ENCODE data around the gene AGGF1.
A peak's percentile ranks its signal among the peaks of the same experiment; 100 is the strongest.
"Not testable (repeated sequence)": the region's sequence is repeated elsewhere in the genome, so short reads cannot be mapped to it uniquely, and the experiment has no call there.

AGGF1 gene

DNA sequence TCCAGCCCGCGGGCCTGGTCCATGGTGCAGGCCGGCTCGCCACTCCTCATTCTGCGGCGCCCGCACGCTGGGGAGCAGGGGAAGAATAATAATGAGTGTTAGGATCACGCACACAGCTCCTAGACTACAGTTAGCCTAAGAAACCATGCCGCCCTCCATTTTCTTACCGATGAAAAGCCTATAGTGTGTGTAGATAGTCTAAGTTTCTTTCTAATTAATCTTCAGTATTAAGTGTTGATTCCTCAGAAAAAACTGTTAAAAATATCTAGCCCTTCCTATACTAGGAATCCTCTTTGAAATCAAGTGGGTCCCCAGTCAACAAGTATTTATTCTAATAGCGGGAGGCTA is 47.6 kb downstream of the AGGF1 start:
- no peak overlapping the region for H3K9ac ChIP-seq (ENCODE audit: low read length)
- no peaks in the 10 kb centered on the region for H3K36me3 ChIP-seq (ENCODE audit: control insufficient read depth, insufficient read depth, low read length)
- peak overlapping the region; percentile 81 for H3K4me3 ChIP-seq (ENCODE audit: low read length)
- peak overlapping the region; percentile 51 for H3K27ac ChIP-seq (ENCODE audit: low read depth, low read length)
- H3K27me3 ChIP-seq (ENCODE audit: control insufficient read depth, insufficient read depth, low read length), result no peaks in the 10 kb centered on the region
- peaks cover 6% of the 10 kb centered on the region for H3K4me1 ChIP-seq (ENCODE audit: control insufficient read depth, insufficient read depth, low read length)

DNA sequence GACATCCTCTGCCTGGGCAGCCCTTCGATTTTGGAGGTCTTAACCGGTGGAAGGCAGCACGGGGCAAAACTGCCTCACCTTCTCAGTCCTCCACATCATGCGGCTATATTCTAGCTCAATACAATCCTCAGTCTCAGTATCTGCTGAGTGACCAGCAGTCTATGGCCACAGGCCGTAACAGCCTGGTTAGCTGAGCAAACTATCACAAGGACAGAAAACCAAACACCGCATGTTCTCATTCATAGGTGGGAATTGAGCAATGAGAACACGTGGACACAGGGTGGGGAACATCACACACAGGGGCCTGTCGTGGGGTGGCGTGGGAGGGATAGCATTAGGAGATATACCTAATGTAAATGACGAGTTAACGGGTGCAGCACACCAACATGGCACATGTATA is 50.3 kb downstream of the AGGF1 start:
- H3K4me3 ChIP-seq (ENCODE audit: low read length); H3K4me1 ChIP-seq (ENCODE audit: control insufficient read depth, insufficient read depth, low read length); H3K27ac ChIP-seq (ENCODE audit: low read depth, low read length); H3K27me3 ChIP-seq (ENCODE audit: control insufficient read depth, insufficient read depth, low read length); H3K36me3 ChIP-seq (ENCODE audit: control insufficient read depth, insufficient read depth, low read length); H3K9ac ChIP-seq (ENCODE audit: low read length): not testable (repeated sequence)

DNA sequence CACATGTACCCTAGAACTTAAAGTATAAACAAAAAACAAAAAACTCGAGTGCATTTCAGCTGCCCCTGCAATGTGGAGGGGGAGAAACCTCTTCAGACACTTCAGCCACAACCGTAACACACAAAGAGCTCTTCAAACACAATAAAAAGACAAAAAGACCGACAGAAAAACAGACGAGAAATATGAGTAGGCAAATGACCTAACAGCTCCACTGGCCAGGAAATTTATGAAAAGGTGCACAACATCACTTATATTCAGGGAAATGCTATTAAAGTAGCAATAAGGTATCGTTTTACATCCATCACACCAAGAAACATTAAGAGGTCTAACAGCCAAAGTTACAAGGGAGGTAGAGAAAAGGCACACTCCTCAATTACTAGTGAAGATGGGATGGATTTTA is 50.7 kb downstream of the AGGF1 start:
- H3K27me3 ChIP-seq (ENCODE audit: control insufficient read depth, insufficient read depth, low read length), result no peaks in the 10 kb centered on the region
- no peak overlapping the region for H3K9ac ChIP-seq (ENCODE audit: low read length)
- no peak overlapping the region for H3K4me3 ChIP-seq (ENCODE audit: low read length)
- H3K4me1 ChIP-seq (ENCODE audit: control insufficient read depth, insufficient read depth, low read length), result peaks cover 7% of the 10 kb centered on the region
- no peak overlapping the region for H3K27ac ChIP-seq (ENCODE audit: low read depth, low read length)
- H3K36me3 ChIP-seq (ENCODE audit: control insufficient read depth, insufficient read depth, low read length), result no peaks in the 10 kb centered on the region

DNA sequence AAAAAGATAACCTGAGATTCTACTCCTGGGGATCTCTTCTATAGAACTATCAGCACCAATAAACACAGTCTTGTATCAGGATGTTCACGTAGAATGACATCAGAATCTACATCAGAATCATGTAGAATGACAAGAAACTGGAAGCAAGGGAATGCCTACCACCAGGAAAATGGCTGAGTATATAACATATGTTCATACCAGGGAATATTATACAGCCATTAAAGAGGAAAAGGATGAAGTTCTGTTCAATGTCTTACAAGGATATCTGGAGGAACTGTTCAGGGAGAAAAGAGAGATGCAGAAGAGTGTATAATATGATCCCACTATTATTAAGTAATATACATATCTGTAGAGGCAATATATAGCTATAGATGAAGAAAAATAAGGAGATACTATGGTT is 52.1 kb downstream of the AGGF1 start:
- Histone ChIP-seq H3K4me1 (ENCODE audit: control insufficient read depth, insufficient read depth, low read length) (peaks cover 5% of the 10 kb centered on the region), H3K27ac (ENCODE audit: low read depth, low read length) (no peak overlapping the region), H3K9ac (ENCODE audit: low read length) (no peak overlapping the region), H3K4me3 (ENCODE audit: low read length) (no peak overlapping the region), H3K27me3 (ENCODE audit: control insufficient read depth, insufficient read depth, low read length) (no peaks in the 10 kb centered on the region), H3K36me3 (ENCODE audit: control insufficient read depth, insufficient read depth, low read length) (no peaks in the 10 kb centered on the region)

DNA sequence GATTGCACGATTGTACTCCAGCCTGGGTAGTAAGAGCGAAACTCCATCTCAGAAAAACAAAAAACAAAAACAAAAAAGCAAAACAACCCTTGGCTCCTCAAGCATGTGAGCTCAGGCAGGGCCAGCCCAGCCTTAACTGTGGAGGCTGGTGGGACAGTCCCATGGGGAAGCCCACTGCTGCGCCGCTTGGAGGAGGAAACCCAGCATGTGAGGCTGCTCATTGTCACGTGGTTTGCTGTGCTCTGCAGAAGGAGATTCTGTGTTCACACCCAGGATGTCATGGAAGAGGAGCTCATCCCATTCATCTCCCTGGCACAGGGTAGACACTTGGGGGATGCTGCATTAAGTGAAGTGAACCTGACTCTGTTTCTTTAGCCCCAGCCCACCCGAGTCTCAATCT is 52.9 kb downstream of the AGGF1 start:
- H3K36me3 ChIP-seq (ENCODE audit: control insufficient read depth, insufficient read depth, low read length), result no peaks in the 10 kb centered on the region
- H3K27ac ChIP-seq (ENCODE audit: low read depth, low read length), result no peak overlapping the region
- no peak overlapping the region for H3K4me3 ChIP-seq (ENCODE audit: low read length)
- no peak overlapping the region for H3K9ac ChIP-seq (ENCODE audit: low read length)
- H3K27me3 ChIP-seq (ENCODE audit: control insufficient read depth, insufficient read depth, low read length), result no peaks in the 10 kb centered on the region
- peaks cover 2% of the 10 kb centered on the region for H3K4me1 ChIP-seq (ENCODE audit: control insufficient read depth, insufficient read depth, low read length)

DNA sequence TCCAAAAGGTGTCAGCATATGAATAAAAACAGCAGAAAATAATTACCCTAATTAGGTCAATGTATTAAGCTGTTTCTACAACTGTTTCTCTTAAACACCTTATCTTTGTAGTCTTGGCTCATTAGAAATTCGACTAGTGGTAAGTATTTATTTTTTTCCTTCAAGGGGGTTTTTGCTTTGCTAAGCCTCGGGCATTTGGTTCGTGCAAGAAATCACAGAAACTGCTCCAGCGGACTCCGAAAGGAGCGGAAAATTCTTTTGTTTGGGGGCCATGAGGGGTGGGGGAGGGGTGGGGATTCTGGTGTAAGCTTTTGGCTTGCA is 56.1 kb downstream of the AGGF1 start:
- peaks cover 2% of the 10 kb centered on the region for H3K4me1 ChIP-seq (ENCODE audit: control insufficient read depth, insufficient read depth, low read length)
- peak overlapping the region; percentile 91 for H3K4me3 ChIP-seq (ENCODE audit: low read length)
- peak overlapping the region; percentile 75 for H3K9ac ChIP-seq (ENCODE audit: low read length)
- peak overlapping the region; percentile 84 for H3K27ac ChIP-seq (ENCODE audit: low read depth, low read length)
- no peaks in the 10 kb centered on the region for H3K27me3 ChIP-seq (ENCODE audit: control insufficient read depth, insufficient read depth, low read length)
- no peaks in the 10 kb centered on the region for H3K36me3 ChIP-seq (ENCODE audit: control insufficient read depth, insufficient read depth, low read length)

DNA sequence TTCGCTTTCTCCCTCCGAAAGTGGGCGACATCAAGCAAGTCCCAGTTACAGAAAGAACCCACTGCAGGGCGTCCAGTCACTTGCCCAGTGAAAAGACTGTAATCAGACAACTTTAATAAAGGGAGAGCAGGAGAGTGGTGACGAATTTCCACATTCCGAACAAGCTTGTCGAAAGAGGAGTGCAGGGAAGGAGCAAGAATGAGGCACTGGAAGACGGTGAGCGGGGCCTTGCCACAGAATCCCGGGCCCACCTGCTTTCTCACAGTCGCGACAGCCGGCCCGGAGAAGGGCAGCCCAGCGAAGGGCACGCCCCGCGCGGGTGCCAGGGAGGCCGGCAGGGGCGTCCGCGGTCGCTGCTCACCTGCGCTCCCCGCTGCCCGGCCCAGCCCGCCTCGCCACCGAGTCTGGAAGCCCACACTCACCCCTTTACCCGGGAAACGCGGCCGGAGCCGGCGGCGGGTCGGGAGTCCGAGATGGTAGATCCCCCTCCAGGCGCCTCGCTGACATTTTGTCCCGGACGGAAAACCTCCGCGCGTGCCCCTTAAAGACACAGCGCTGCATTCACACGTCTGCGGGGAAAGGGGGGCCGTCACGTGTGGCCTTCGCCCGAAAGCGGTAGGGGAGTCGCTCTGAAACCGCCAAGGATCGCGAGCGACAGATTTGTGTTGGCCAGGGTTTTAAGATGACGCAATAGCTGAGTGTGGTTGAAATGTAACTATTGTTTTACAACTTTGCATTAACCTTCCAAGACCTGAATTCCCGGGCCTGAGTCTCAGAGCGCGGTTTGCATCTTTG is 56.7 kb downstream of the AGGF1 start, which contains the start of gene ZBED3:
Gene ZBED3 (minus strand): TSS at position 597 of the 795 bp plus-strand sequence. CDS start 9,407 bp downstream, outside the sequence.
- Histone ChIP-seq H3K27me3 (ENCODE audit: control insufficient read depth, insufficient read depth, low read length) (no peaks in the 10 kb centered on the region), H3K27ac (ENCODE audit: low read depth, low read length) (peak within 1 kb of the TSS; percentile 84), H3K36me3 (ENCODE audit: control insufficient read depth, insufficient read depth, low read length) (no peaks in the 10 kb centered on the region), H3K4me1 (ENCODE audit: control insufficient read depth, insufficient read depth, low read length) (peaks cover 2% of the 10 kb centered on the region), H3K4me3 (ENCODE audit: low read length) (peak within 1 kb of the TSS; percentile 91), H3K9ac (ENCODE audit: low read length) (peak within 1 kb of the TSS; percentile 75)

DNA sequence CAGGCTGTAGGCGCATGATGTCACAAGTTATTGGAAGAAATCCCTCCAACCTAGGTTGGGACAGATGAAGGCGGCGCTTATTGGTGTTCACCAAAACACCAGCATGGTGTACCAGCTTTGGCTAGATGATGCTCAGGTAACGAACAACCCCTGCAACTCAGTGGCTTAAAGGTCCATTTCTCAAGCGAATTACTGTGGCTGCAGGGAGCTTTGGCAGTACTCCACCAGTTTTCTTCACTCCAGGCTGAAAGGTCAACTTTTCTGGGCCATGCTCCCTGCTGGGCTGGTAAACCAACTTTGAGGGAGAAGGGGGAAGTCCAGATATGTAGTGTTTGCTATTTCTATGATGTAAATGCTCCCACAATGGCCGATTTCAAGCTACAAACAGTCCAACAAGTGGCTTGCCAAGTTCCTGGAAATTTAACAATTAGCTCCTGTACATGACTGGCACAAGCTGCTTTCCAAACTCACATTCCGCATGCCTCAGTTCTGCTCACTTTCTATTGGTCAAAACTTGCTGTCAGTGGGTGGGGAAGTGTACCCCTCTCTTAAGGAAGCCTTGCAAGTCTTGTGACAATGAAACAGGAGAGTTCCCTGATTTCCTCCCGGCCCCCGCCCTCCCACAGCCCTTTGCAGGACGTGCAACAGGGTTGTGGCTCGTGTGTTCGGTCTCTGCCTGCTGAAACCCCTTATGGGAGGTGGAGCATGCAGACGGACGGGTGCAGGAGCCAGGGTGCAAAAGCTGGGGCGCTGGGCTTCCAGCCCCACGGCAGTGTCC is 57.5 kb downstream of the AGGF1 start:
- Histone ChIP-seq H3K36me3 (ENCODE audit: control insufficient read depth, insufficient read depth, low read length) (no peaks in the 10 kb centered on the region), H3K27ac (ENCODE audit: low read depth, low read length) (peak overlapping the region; percentile 84), H3K9ac (ENCODE audit: low read length) (peak overlapping the region; percentile 75), H3K4me1 (ENCODE audit: control insufficient read depth, insufficient read depth, low read length) (peaks cover 2% of the 10 kb centered on the region), H3K4me3 (ENCODE audit: low read length) (peak overlapping the region; percentile 91), H3K27me3 (ENCODE audit: control insufficient read depth, insufficient read depth, low read length) (no peaks in the 10 kb centered on the region)

DNA sequence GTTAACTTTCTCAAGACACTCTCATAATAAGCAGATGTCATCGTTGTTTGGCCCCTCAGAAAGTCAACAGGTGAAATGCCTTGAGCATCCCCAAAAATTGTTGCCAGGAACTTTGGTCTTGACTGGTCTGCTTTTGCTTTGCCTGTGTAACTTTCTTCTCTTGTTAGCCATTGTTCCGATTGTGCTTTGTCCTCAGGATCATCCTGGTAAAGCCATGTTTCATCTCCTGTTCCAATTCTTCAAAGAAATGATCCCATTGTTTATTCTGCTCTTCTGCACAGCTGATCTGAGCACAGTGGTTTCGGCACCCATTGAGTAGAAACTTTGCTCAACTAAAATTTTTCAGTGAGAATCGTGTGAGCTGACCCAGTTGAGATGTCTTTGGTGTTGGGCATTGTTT is 65.0 kb downstream of the AGGF1 start:
- no peaks in the 10 kb centered on the region for H3K36me3 ChIP-seq (ENCODE audit: control insufficient read depth, insufficient read depth, low read length)
- no peaks in the 10 kb centered on the region for H3K4me1 ChIP-seq (ENCODE audit: control insufficient read depth, insufficient read depth, low read length)
- no peaks in the 10 kb centered on the region for H3K27me3 ChIP-seq (ENCODE audit: control insufficient read depth, insufficient read depth, low read length)
- no peak overlapping the region for H3K9ac ChIP-seq (ENCODE audit: low read length)
- H3K4me3 ChIP-seq (ENCODE audit: low read length), result no peak overlapping the region
- no peak overlapping the region for H3K27ac ChIP-seq (ENCODE audit: low read depth, low read length)

DNA sequence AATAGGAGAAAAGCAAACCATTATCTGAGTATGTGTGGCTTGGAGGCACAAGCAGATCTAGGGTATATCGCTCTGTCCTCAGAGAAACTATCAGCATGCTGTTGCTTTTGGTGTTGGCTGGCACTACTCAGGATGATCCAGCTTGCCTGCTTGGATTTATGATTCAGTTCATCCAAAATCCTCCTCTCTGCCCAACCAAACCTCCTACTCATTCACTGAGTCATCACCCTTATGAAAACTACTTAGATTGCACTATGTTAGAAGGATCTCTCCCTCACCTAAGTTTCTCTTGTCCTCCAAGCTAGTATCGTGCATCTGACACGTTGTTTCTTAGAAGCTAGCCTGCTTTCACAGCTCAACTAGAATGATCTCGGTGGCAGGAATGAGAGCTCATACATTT is 71.1 kb downstream of the AGGF1 start:
- no peak overlapping the region for H3K27ac ChIP-seq (ENCODE audit: low read depth, low read length)
- no peaks in the 10 kb centered on the region for H3K4me1 ChIP-seq (ENCODE audit: control insufficient read depth, insufficient read depth, low read length)
- no peaks in the 10 kb centered on the region for H3K36me3 ChIP-seq (ENCODE audit: control insufficient read depth, insufficient read depth, low read length)
- H3K9ac ChIP-seq (ENCODE audit: low read length), result no peak overlapping the region
- no peaks in the 10 kb centered on the region for H3K27me3 ChIP-seq (ENCODE audit: control insufficient read depth, insufficient read depth, low read length)
- H3K4me3 ChIP-seq (ENCODE audit: low read length), result no peak overlapping the region

DNA sequence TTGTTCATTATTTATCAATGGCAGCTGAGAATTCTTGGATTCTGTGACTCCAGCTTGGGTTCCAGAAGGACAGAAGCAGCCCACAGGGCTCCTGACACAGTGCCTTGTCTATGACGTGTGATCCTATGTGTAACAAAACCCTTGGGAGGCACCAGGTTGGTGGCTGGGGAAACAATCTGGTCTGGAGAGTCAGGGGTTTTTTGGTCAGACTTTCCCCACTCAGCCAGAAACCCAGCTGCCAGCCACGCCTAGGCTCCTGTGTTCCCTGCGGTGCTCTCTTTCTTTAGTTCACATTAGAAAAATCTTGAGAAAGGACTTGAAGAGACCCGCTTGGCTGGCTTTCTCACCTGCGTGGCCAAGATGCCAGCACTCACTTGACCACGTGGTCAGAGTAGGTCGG is 72.3 kb downstream of the AGGF1 start:
- H3K4me1 ChIP-seq (ENCODE audit: control insufficient read depth, insufficient read depth, low read length), result no peaks in the 10 kb centered on the region
- no peak overlapping the region for H3K27ac ChIP-seq (ENCODE audit: low read depth, low read length)
- no peak overlapping the region for H3K4me3 ChIP-seq (ENCODE audit: low read length)
- no peaks in the 10 kb centered on the region for H3K27me3 ChIP-seq (ENCODE audit: control insufficient read depth, insufficient read depth, low read length)
- H3K9ac ChIP-seq (ENCODE audit: low read length), result no peak overlapping the region
- no peaks in the 10 kb centered on the region for H3K36me3 ChIP-seq (ENCODE audit: control insufficient read depth, insufficient read depth, low read length)

DNA sequence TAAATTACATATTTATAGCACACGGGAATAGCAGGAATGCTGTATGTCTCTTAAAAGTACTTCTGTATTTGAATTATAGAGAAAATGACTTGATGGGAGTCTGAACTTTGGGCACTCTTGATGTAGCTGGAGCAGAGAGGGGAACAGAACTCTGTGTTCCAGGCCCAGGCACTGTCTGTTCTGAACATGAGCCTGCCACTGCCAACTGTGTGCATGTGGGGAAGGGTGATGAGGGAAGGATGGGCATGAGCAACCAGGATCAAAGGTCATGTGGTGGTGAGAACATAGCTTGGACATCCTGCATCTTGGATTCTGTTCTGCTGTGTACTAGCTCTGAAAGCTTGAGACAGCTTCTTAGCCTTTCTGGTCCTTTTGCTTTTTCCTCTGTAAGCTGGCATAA is 73.3 kb downstream of the AGGF1 start:
- no peaks in the 10 kb centered on the region for H3K27me3 ChIP-seq (ENCODE audit: control insufficient read depth, insufficient read depth, low read length)
- H3K9ac ChIP-seq (ENCODE audit: low read length), result no peak overlapping the region
- no peaks in the 10 kb centered on the region for H3K4me1 ChIP-seq (ENCODE audit: control insufficient read depth, insufficient read depth, low read length)
- no peaks in the 10 kb centered on the region for H3K36me3 ChIP-seq (ENCODE audit: control insufficient read depth, insufficient read depth, low read length)
- H3K27ac ChIP-seq (ENCODE audit: low read depth, low read length), result no peak overlapping the region
- no peak overlapping the region for H3K4me3 ChIP-seq (ENCODE audit: low read length)

DNA sequence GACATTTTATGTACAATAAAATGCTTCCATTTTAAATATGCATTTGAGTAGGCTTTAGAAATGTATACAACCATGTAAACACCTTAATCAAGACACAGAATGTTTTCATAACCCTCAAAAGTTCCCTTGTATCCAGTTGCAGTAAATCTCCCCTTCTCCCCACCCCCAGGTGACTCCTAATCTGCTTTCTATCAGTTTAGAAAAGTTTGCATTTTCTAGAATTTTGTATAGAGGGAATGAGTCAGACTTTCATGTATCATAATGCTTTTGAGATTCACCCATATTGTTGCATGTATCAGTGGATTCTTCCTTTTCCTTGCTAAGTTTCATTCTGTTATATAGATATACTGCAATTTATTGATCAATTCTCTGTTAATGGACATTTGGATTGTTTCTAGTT is 74.6 kb downstream of the AGGF1 start:
- no peak overlapping the region for H3K9ac ChIP-seq (ENCODE audit: low read length)
- no peaks in the 10 kb centered on the region for H3K36me3 ChIP-seq (ENCODE audit: control insufficient read depth, insufficient read depth, low read length)
- H3K4me1 ChIP-seq (ENCODE audit: control insufficient read depth, insufficient read depth, low read length), result no peaks in the 10 kb centered on the region
- no peak overlapping the region for H3K4me3 ChIP-seq (ENCODE audit: low read length)
- no peaks in the 10 kb centered on the region for H3K27me3 ChIP-seq (ENCODE audit: control insufficient read depth, insufficient read depth, low read length)
- H3K27ac ChIP-seq (ENCODE audit: low read depth, low read length), result no peak overlapping the region
